C4-2B (cell line): Measurements from ENCODE around the gene TNFAIP2.

Source experiments
- CTCF ChIP-seq: fragments of 450-650 bp; conservative IDR thresholded peaks from 2 replicates; pipeline ENCODE4 v1.5.1; 2017; ENCODE audit warnings: mild to moderate bottlenecking
- ZFX ChIP-seq: fragments of 450-650 bp; IDR thresholded peaks from 2 replicates; pipeline ENCODE4 v1.6.1; 2017

GRCh38 chr14:103105580-103106150 lies 17.6 kb upstream of the TNFAIP2 start:
- TF ChIP-seq CTCF: no peak
- TF ChIP-seq ZFX: no peak
